Esophagus squamous epithelium (tissue), 5 donors: ENCODE measurements around the gene CPNE5. TPM values are rescaled to one million over a fixed set of nuclear protein-coding genes. Genes with fewer than 3 reads are reported as not detected.

Experiments used
- DNase-seq: peaks from one replicate; lab custom pipeline; 2025; lab: John Stamatoyannopoulos, UW
- H3K27ac ChIP-seq, 4 donors: fragments of 200-600 bp; sonication (generic); one replicate each; pipeline ENCODE4 v1.5.1; 2016 to 2019; ENCODE audit warnings: mild to moderate bottlenecking in 1 of 4
- H3K27me3 ChIP-seq, 4 donors: fragments of 200-600 bp; sonication (generic); 1 replicate in 3 of 4; 2 replicates in 1 of 4; pipeline versions ENCODE4 v1.5.1 to v1.6.0; 2017 to 2021; ENCODE audit warnings: antibody characterized with exemption in 1 of 4
- H3K36me3 ChIP-seq, 3 donors: fragments of 200-600 bp; sonication (generic); one replicate each; pipeline ENCODE4 v1.5.1; 2016 to 2019
- H3K4me1 ChIP-seq, 3 donors: fragments of 200-600 bp; sonication (generic); one replicate each; pipeline ENCODE4 v1.5.1; 2017 to 2019
- H3K4me3 ChIP-seq, 4 donors: fragments of 200-600 bp; sonication (generic); 1 replicate in 3 of 4; 2 replicates in 1 of 4; pipeline ENCODE4 v1.5.1; 2016 to 2019; ENCODE audit warnings: mild to moderate bottlenecking in 2 of 4, moderate library complexity in 1 of 4
- H3K9me3 ChIP-seq, 3 donors: fragments of 200-600 bp; sonication (generic); one replicate each; pipeline ENCODE4 v1.5.1; 2016 to 2019
- CTCF ChIP-seq, 6 experiments: fragments of 450-650 bp in 4 of 6; fragments of 200-600 bp in 2 of 6; sonication (generic) in 2 of 6; IDR thresholded peaks; one replicate each; pipeline ENCODE4 v1.5.1; 2016 to 2019; ENCODE audit warnings: antibody characterized with exemption in 6 of 6, mild to moderate bottlenecking in 4 of 6, moderate library complexity in 4 of 6
- POLR2A ChIP-seq, 4 donors: fragments of 450-650 bp; IDR thresholded peaks; one replicate each; pipeline ENCODE4 v1.6.1; 2017; ENCODE audit warnings: antibody characterized with exemption in 4 of 4, mild to moderate bottlenecking in 4 of 4, moderate library complexity in 3 of 4
- WGBS, 2 donors: methylation state at CpG; one replicate each; pipeline ENCODE4 v1.1.5; 2018; 5-methylcytosine and 5-hydroxymethylcytosine counted together
- intact Hi-C: fragments of 100-400 bp; cut with DNase I; formaldehyde crosslinking; loops from one replicate; pipeline ENCODE4 v1.15.0; 2022
- total RNA-seq, 4 donors: library from RNA; depleted of rRNA; stranded (reverse); fragments of >200 nt; gene quantifications; one replicate each; pipeline ENCODE4 v1.1.0, GENCODE V29; 2016
- donor health status: DM: yes; HTN: yes; CAD: no.

The CPNE5 gene
- total RNA-seq, 4 donors from 2014 or later = 1.2 to 2.5 (median 1.5) TPM

GRCh38 chr6:36800223-36801076, 38.8 kb downstream of the CPNE5 start:
- no peaks in the 10 kb centered on the region for H3K9me3 ChIP-seq
- intact Hi-C loops = no loop called here
- H3K36me3 ChIP-seq = no peaks in the 10 kb centered on the region
- no peak overlapping the region for H3K4me3 ChIP-seq
- WGBS, 2 donors = 68 to 83% methylated on average over 8 to 10 of the region's 10 CpGs
- H3K27me3 ChIP-seq = peaks cover 0 to 7% (median 0%) of the 10 kb centered on the region in 4 donors
- TF ChIP-seq CTCF (IDR thresholded peaks at IDR 0.05) = no peak
- TF ChIP-seq POLR2A (IDR thresholded peaks at IDR 0.05) = no peak
- no peak overlapping the region for H3K27ac ChIP-seq
- no peaks in the 10 kb centered on the region for H3K4me1 ChIP-seq
- DNase-seq = no peak

- 79 to 87% methylated on average over 3 of the region's 3 CpGs for WGBS, 2 donors
- Histone ChIP-seq H3K27ac (no peak overlapping the region), H3K27me3 (peaks cover 0 to 3% (median 0%) of the 10 kb centered on the region in 4 donors), H3K9me3 (no peaks in the 10 kb centered on the region), H3K4me3 (no peak overlapping the region), H3K36me3 (no peaks in the 10 kb centered on the region), H3K4me1 (no peaks in the 10 kb centered on the region)
- TF ChIP-seq CTCF (IDR thresholded peaks at IDR 0.05) = no peak
- no peak for TF ChIP-seq POLR2A (IDR thresholded peaks at IDR 0.05)
- intact Hi-C loops = no loop called here
- DNase-seq = no peak
Measured at GRCh38 chr6:36798852-36799251, 40.4 kb downstream of the CPNE5 start.

GRCh38 chr6:36797653-36798052, 41.6 kb downstream of the CPNE5 start:
- no peak for DNase-seq
- intact Hi-C loops = no loop called here
- WGBS, 2 donors = 60% methylated on average over 1 of the region's 1 CpG; no CpG with 5 or more reads in 1 of the 2 donors
- no peaks in the 10 kb centered on the region for H3K9me3 ChIP-seq
- no peak for TF ChIP-seq CTCF (IDR thresholded peaks at IDR 0.05)
- TF ChIP-seq POLR2A (IDR thresholded peaks at IDR 0.05) = no peak
- no peaks in the 10 kb centered on the region for H3K36me3 ChIP-seq
- no peaks in the 10 kb centered on the region for H3K4me1 ChIP-seq
- H3K4me3 ChIP-seq = no peak overlapping the region
- H3K27ac ChIP-seq = no peak overlapping the region
- H3K27me3 ChIP-seq = peaks cover 0 to 14% (median 0%) of the 10 kb centered on the region in 4 donors

- no peak overlapping the region for H3K27ac ChIP-seq
- no peaks in the 10 kb centered on the region for H3K36me3 ChIP-seq
- 85 to 93% methylated on average over 6 to 7 of the region's 12 CpGs for WGBS, 2 donors
- no peaks in the 10 kb centered on the region for H3K9me3 ChIP-seq
- H3K27me3 ChIP-seq = peaks cover 0 to 20% (median 0%) of the 10 kb centered on the region in 4 donors
- no peaks in the 10 kb centered on the region for H3K4me1 ChIP-seq
- H3K4me3 ChIP-seq = no peak overlapping the region
- no peak for DNase-seq
- TF ChIP-seq POLR2A (IDR thresholded peaks at IDR 0.05) = no peak
- TF ChIP-seq CTCF (IDR thresholded peaks at IDR 0.05) = no peak
- intact Hi-C loops = no loop called here
Measured at GRCh38 chr6:36797055-36797454, 42.2 kb downstream of the CPNE5 start.

GRCh38 chr6:36794713-36795065, 44.6 kb downstream of the CPNE5 start:
- Histone ChIP-seq H3K36me3 (no peaks in the 10 kb centered on the region), H3K27me3 (peaks cover 0 to 30% (median 0%) of the 10 kb centered on the region in 4 donors), H3K4me3 (no peak overlapping the region), H3K27ac (no peak overlapping the region), H3K4me1 (no peaks in the 10 kb centered on the region), H3K9me3 (no peaks in the 10 kb centered on the region)
- no peak for TF ChIP-seq POLR2A (IDR thresholded peaks at IDR 0.05)
- WGBS, 2 donors = 88 to 100% methylated on average over 4 to 5 of the region's 5 CpGs
- no peak for DNase-seq
- intact Hi-C loops = no loop called here
